ENCODE measurements around the gene SMURF1.

GRCh38 chr7:99004216-99004615 is 139.7 kb downstream of the SMURF1 start:
- TF ChIP-seq EZH2 (IDR thresholded peaks at IDR 0.05; ENCODE audit: insufficient read depth, poor library complexity, severe bottlenecking) (no peak), EZH2phosphoT487 (IDR thresholded peaks at IDR 0.05; ENCODE audit: insufficient read depth, low read depth) (no peak)

Measured in GM23248 (cell line).